GM18526 (cell line): ENCODE measurements around the gene MCMBP.

ENCODE experiments used
- POLR2A ChIP-seq: IDR thresholded peaks from 3 replicates; pipeline ENCODE4 v1.6.1; 2011; ENCODE audit not compliant: insufficient read length; ENCODE audit errors: extremely low read depth

The MCMBP gene

GRCh38 chr10:119845656-119846055 is 27.0 kb downstream of the MCMBP start:
- TF ChIP-seq POLR2A: no peak

GRCh38 chr10:119834188-119834587 is 38.5 kb downstream of the MCMBP start:
- TF ChIP-seq POLR2A: no peak

GRCh38 chr10:119832951-119833350 is 39.7 kb downstream of the MCMBP start:
- no peak for TF ChIP-seq POLR2A

- TF ChIP-seq POLR2A: no peak
Observed at GRCh38 chr10:119831656-119832055, 41.0 kb downstream of the MCMBP start.

- TF ChIP-seq POLR2A: no peak
Observed at GRCh38 chr10:119830851-119831250, 41.8 kb downstream of the MCMBP start.

- no peak for TF ChIP-seq POLR2A
Observed at GRCh38 chr10:119829429-119829828, 43.2 kb downstream of the MCMBP start.

GRCh38 chr10:119827430-119827829 is 45.2 kb downstream of the MCMBP start:
- no peak for TF ChIP-seq POLR2A

GRCh38 chr10:119826771-119827170 is 45.9 kb downstream of the MCMBP start:
- TF ChIP-seq POLR2A: no peak

- TF ChIP-seq POLR2A: no peak
Observed at GRCh38 chr10:119824299-119824698, 48.3 kb downstream of the MCMBP start.

GRCh38 chr10:119821182-119821581 is 51.5 kb downstream of the MCMBP start:
- no peak for TF ChIP-seq POLR2A

- TF ChIP-seq POLR2A: no peak
Observed at GRCh38 chr10:119818889-119819270, 53.8 kb downstream of the MCMBP start.

- no peak for TF ChIP-seq POLR2A
Observed at GRCh38 chr10:119817991-119818888, 54.4 kb downstream of the MCMBP start.

GRCh38 chr10:119815671-119816070 is 57.0 kb downstream of the MCMBP start:
- TF ChIP-seq POLR2A: no peak

GRCh38 chr10:119812684-119813083 is 60.0 kb downstream of the MCMBP start:
- no peak for TF ChIP-seq POLR2A

GRCh38 chr10:119811122-119811521 is 61.5 kb downstream of the MCMBP start:
- TF ChIP-seq POLR2A: no peak

- TF ChIP-seq POLR2A: no peak
Observed at GRCh38 chr10:119807960-119808697, 64.5 kb downstream of the MCMBP start.
